GM12878 (cell line): ENCODE data around the gene SEC14L1. TPM values are rescaled to one million over a fixed set of nuclear protein-coding genes. Genes with fewer than 3 reads are reported as not detected.

Experiments
- ATAC-seq: fragments of 200-7000 bp; cut with Tn5 transposase; 3 replicates; pipeline ENCODE4 v1.9.1; 2020; ENCODE audit warnings: mild to moderate bottlenecking, moderate library complexity
- BruUV-seq: library from RNA; stranded (reverse); fragments of 400-500 nt; replicated peaks from 2 replicates; lab custom pipeline; 2021; lab: Mats Ljungman, UMichigan
- CTCF ChIA-PET: fragments of 300-600 bp; sonication (Branson Sonifier 250); formaldehyde crosslinking; extraction: SDS; loops from one replicate; lab custom pipeline; 2021; ENCODE audit warnings: inconsistent platforms; lab: Yijun Ruan, JAX
- POLR2A ChIA-PET: fragments of 350-600 bp; formaldehyde crosslinking; extraction: SDS; loops from one replicate; lab custom pipeline; 2021; ENCODE audit warnings: inconsistent platforms; lab: Charles Lee
- RAD21 ChIA-PET: fragments of 300-600 bp; sonication (Branson Sonifier 250); formaldehyde crosslinking; loops from one replicate; lab custom pipeline; 2023; ENCODE audit warnings: antibody characterized with exemption; ENCODE audit not compliant: unreplicated experiment; lab: Charles Lee
- SMC1A ChIA-PET: fragments of 300-600 bp; sonication (Branson Sonifier 250); formaldehyde crosslinking; loops from one replicate; lab custom pipeline; 2023; ENCODE audit not compliant: unreplicated experiment, uncharacterized antibody; lab: Charles Lee
- DNase-seq: peaks from one replicate; pipeline ENCODE4 v3.0.0-alpha.2; 2011; ENCODE audit warnings: low read depth, low spot score
- FAIRE-seq: peaks from 3 replicates; lab custom pipeline; 2011; peaks lifted over from hg19 to GRCh38; lab: Jason Lieb, UNC
- H2AFZ ChIP-seq: 2 replicates; pipeline ENCODE4 v1.6.0; 2011; ENCODE audit warnings: low read depth, low read length, control low read depth; ENCODE audit not compliant: control insufficient read depth
- H3K27ac ChIP-seq: 2 replicates; pipeline ENCODE4 v1.5.1; 2011; ENCODE audit warnings: control low read depth; ENCODE audit not compliant: control insufficient read depth, insufficient read depth
- H3K27me3 ChIP-seq, 2 experiments: replicated peaks in 1 of 2; 2 replicates each; pipeline versions ENCODE4 v1.6.0 to v1.6.1; 2011; ENCODE audit warnings: low read length in 1 of 2; ENCODE audit not compliant: control insufficient read depth in 2 of 2, insufficient read depth in 2 of 2
- H3K36me3 ChIP-seq, 2 experiments: 2 replicates each; pipeline ENCODE4 v1.5.1; 2011; ENCODE audit warnings: low read length in 1 of 2; ENCODE audit not compliant: control insufficient read depth in 2 of 2, insufficient read depth in 2 of 2
- H3K4me1 ChIP-seq: 2 replicates; pipeline ENCODE4 v1.6.1; 2011; ENCODE audit warnings: mild to moderate bottlenecking, low read length, moderate library complexity, mixed read lengths; ENCODE audit not compliant: control insufficient read depth, insufficient read depth
- H3K4me2 ChIP-seq: 2 replicates; pipeline ENCODE4 v1.6.0; 2011; ENCODE audit warnings: control low read depth; ENCODE audit not compliant: control insufficient read depth, insufficient read depth
- H3K4me3 ChIP-seq: fragments of 200-600 bp; sonication (generic); 2 replicates; pipeline ENCODE4 v1.5.1; 2016
- H3K79me2 ChIP-seq: 2 replicates; pipeline ENCODE4 v1.6.0; 2011; ENCODE audit warnings: low read length; ENCODE audit not compliant: control insufficient read depth, insufficient read depth
- H3K9ac ChIP-seq: 2 replicates; pipeline ENCODE4 v1.8.0; 2011; ENCODE audit warnings: low read length, control low read depth, mixed read lengths; ENCODE audit not compliant: control insufficient read depth, insufficient read depth
- H3K9me3 ChIP-seq: replicated peaks from 3 replicates; pipeline ENCODE4 v1.5.1; 2011; ENCODE audit warnings: mild to moderate bottlenecking, low read length; ENCODE audit not compliant: control insufficient read depth, insufficient read depth
- H4K20me1 ChIP-seq: 2 replicates; pipeline ENCODE4 v1.6.0; 2011; ENCODE audit not compliant: control insufficient read depth, insufficient read depth
- ELK1 ChIP-seq: IDR thresholded peaks from 2 replicates; pipeline ENCODE4 v1.6.1; 2012; ENCODE audit warnings: low read depth, low read length, improper control_type of control experiment
- POU2F2 ChIP-seq: IDR thresholded peaks from 3 replicates; pipeline ENCODE4 v1.6.1; 2011; ENCODE audit warnings: low read depth, mild to moderate bottlenecking, low read length, borderline replicate concordance
- ZNF687 ChIP-seq: fragments of 450-650 bp; IDR thresholded peaks from 2 replicates; pipeline ENCODE4 v1.6.1; 2017; ENCODE audit warnings: mild to moderate bottlenecking, moderate library complexity
- WGBS: methylation state at CpG from one replicate; pipeline ENCODE4 v1.1.6; 2016; ENCODE audit warnings: low lambda C conversion rate; ENCODE audit not compliant: insufficient replicate concordance, insufficient coverage; ENCODE audit errors: missing lambda C conversion rate; 5-methylcytosine and 5-hydroxymethylcytosine counted together
- in situ Hi-C: fragments of 300-500 bp; cut with MboI; formaldehyde crosslinking; loops from 9 replicates; pipeline ENCODE4 v1.14.3; 2018; ENCODE audit warnings: mixed read lengths
- intact Hi-C: fragments of 100-400 bp; cut with micrococcal nuclease; formaldehyde crosslinking; loops from one replicate; pipeline ENCODE4 v1.14.2; 2022; ENCODE audit not compliant: unreplicated experiment
- polyA plus RNA-seq, 11 experiments: library from polyadenylated mRNA; depleted of rRNA in 4 of 11; unstranded in 6 of 11; stranded (reverse) in 5 of 11; fragments of >200 nt; fragmentation: Nextera tagmentation in 4 of 11; fragmentation: Illumina TruSeq in 1 of 11; extraction: Ambion mirVana in 4 of 11; extraction: Trizol in 1 of 11; gene quantifications; 1 replicate in 1 of 11; 2 replicates in 10 of 11; pipeline versions ENCODE4 v1.2.1 to v1.2.3, GENCODE V29; 2011 to 2016; ENCODE audit warnings: inconsistent platforms in 2 of 11, missing spikeins in 2 of 11, low read depth in 1 of 11
- total RNA-seq, 4 experiments: library from RNA; depleted of rRNA in 3 of 4; stranded (reverse); fragments of >200 nt in 3 of 4; fragmentation: Illumina TruSeq in 1 of 4; extraction: Trizol in 1 of 4; gene quantifications; 2 replicates each; pipeline versions ENCODE4 v1.2.1 to v1.2.3, GENCODE V29; 2013 to 2021

The SEC14L1 gene
- total and polyA plus RNA-seq, 10 of the 15 experiments (the other 5 are each of a cell fraction or from before 2014, with no cell fraction given) = 6.3 to 66.1 (median 33.5) TPM

GRCh38 chr17:77142689-77143088, 1.9 kb downstream of the SEC14L1 start:
- ChIA-PET CTCF (interaction anchor here (0.9 to 4.9 kb wide), 8 partner anchors 34 to 70 kb away, joined by 3 to 34 read pairs (median 4); no protein-coding TSS in a partner anchor), SMC1A (interaction anchor here (0.7 to 3.1 kb wide), 14 partner anchors 8 to 102 kb away, joined by 3 to 10 read pairs (median 6); no protein-coding TSS in a partner anchor), RAD21 (interaction anchor here (0.7 to 5.6 kb wide), 5 partner anchors 34 to 988 kb away, joined by 3 to 87 read pairs (median 28); no protein-coding TSS in a partner anchor), POLR2A (interaction anchor here (0.6 to 3.9 kb wide), 9 partner anchors 34 to 1158 kb away, joined by 3 to 60 read pairs (median 9); partner anchors contain the start of gene UBALD2)
- Histone ChIP-seq H2AFZ (no peak overlapping the region), H3K9me3 (no peaks in the 10 kb centered on the region; the same call in 2 of the 3 replicates), H3K4me3 (peak overlapping the region; percentile 93), H3K36me3 (no peaks in the 10 kb centered on the region; a peak in 1 of 4 replicates), H3K9ac (peak overlapping the region; percentile 51), H4K20me1 (no peaks in the 10 kb centered on the region), H3K27ac (peak overlapping the region; percentile 97), H3K4me2 (peak overlapping the region; percentile 100), H3K79me2 (peaks cover 60% of the 10 kb centered on the region), H3K27me3 (no peaks in the 10 kb centered on the region), H3K4me1 (peaks cover 32% of the 10 kb centered on the region)
- no peak for DNase-seq
- whole genome bisulfite sequencing = 84% methylated on average over 8 of the region's 8 CpGs
- no TSS peak for BruUV-seq
- no peak for FAIRE-seq
- no peak for ATAC-seq
- in situ Hi-C loops = no loop called here
- TF ChIP-seq ELK1 (no peak), POU2F2 (no peak), ZNF687 (0 out of 2 replicates have a peak, but pooled peaks have one; percentile 17)
- intact Hi-C loops = no loop called here
